ENCODE results near the gene ATP2C2. TPM values are rescaled to one million over a fixed set of nuclear protein-coding genes. Genes with fewer than 3 reads are reported as not detected.

Gene ATP2C2
- total RNA-seq, 4 donors from 2014 or later = 138 to 3,342 (median 155) TPM

DNA sequence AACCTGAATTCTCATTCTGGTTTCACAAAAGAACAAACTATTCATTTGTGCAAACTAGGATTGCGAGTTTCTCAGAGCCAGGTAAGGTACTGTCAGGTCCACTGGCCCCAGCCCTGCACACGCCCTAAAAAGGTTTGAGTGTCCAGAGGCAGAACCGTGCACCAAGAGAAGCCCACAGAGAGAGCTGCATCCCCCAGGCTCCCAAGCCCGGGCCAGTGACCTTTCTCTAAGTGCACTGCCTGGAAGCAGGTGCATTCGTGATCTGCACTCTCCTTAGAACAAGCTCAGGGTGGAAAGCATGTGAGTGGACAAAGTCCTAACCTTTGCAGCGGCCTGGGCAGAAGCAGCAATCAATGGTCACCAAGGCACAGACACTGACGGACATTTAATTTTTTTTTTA, 109.3 kb downstream of the ATP2C2 start:
- in situ Hi-C loops (cut with MboI; ENCODE audit: low pct_ligation_motif_present in 1 of 4, low pct_unique_long_range_greater_than_20kb in 1 of 4, low sequenced_read_pairs in 3 of 4) = loop anchor here in 3 of 4 donors (10.0 to 25.0 kb wide), 4 partner anchors 203 to 515 kb away; partner anchors contain the start of genes NECAB2 (in 2 of the 3), OSGIN1 (in 2 of the 3) and MBTPS1 (in 1 of the 3)
- DNase-seq = no peak
- 82 to 88% methylated on average over 3 to 7 of the region's 7 CpGs for WGBS, 2 donors (ENCODE audit: low coverage in 1 of 2)

GRCh38 chr16:84478172-84478947, 110.0 kb downstream of the ATP2C2 start:
- in situ Hi-C loops (cut with MboI; ENCODE audit: low pct_ligation_motif_present in 1 of 4, low pct_unique_long_range_greater_than_20kb in 1 of 4, low sequenced_read_pairs in 3 of 4) = loop anchor here in 3 of 4 donors (10.0 to 25.0 kb wide), 4 partner anchors 204 to 516 kb away; partner anchors contain the start of genes NECAB2 (in 2 of the 3), OSGIN1 (in 2 of the 3) and MBTPS1 (in 1 of the 3)
- no peaks in the 10 kb centered on the region for H3K4me1 ChIP-seq
- no peaks in the 10 kb centered on the region for H3K9me3 ChIP-seq
- H3K4me3 ChIP-seq = no peak overlapping the region
- no peaks in the 10 kb centered on the region for H3K36me3 ChIP-seq
- DNase-seq = no peak
- TF ChIP-seq EP300 (IDR thresholded peaks at IDR 0.05; ENCODE audit: low read depth) (no peak), POLR2AphosphoS5 (IDR thresholded peaks at IDR 0.05) (no peak), POLR2A (IDR thresholded peaks at IDR 0.05) (no peak)
- TF ChIP-seq, protein P1, sequence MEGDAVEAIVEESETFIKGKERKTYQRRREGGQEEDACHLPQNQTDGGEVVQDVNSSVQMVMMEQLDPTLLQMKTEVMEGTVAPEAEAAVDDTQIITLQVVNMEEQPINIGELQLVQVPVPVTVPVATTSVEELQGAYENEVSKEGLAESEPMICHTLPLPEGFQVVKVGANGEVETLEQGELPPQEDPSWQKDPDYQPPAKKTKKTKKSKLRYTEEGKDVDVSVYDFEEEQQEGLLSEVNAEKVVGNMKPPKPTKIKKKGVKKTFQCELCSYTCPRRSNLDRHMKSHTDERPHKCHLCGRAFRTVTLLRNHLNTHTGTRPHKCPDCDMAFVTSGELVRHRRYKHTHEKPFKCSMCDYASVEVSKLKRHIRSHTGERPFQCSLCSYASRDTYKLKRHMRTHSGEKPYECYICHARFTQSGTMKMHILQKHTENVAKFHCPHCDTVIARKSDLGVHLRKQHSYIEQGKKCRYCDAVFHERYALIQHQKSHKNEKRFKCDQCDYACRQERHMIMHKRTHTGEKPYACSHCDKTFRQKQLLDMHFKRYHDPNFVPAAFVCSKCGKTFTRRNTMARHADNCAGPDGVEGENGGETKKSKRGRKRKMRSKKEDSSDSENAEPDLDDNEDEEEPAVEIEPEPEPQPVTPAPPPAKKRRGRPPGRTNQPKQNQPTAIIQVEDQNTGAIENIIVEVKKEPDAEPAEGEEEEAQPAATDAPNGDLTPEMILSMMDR (IDR thresholded peaks at IDR 0.05) = no peak
- intact Hi-C loops (cut with DNase I; ENCODE audit: low total_unique reads) = no loop called here
- no peaks in the 10 kb centered on the region for H3K27me3 ChIP-seq
- WGBS, 2 donors (ENCODE audit: low coverage in 1 of 2) = 79 to 83% methylated on average over 1 to 13 of the region's 13 CpGs
- no peak overlapping the region for H3K27ac ChIP-seq

More for the DNA sequence above, 109.3 kb downstream of the ATP2C2 start:
- no peaks in the 10 kb centered on the region for H3K4me1 ChIP-seq
- intact Hi-C loops (cut with DNase I; ENCODE audit: low total_unique reads) = no loop called here
- H3K27me3 ChIP-seq = no peaks in the 10 kb centered on the region
- no peaks in the 10 kb centered on the region for H3K9me3 ChIP-seq
- TF ChIP-seq POLR2AphosphoS5 (IDR thresholded peaks at IDR 0.05) = no peak
- no peak for TF ChIP-seq POLR2A (IDR thresholded peaks at IDR 0.05)
- TF ChIP-seq, protein P1 (IDR thresholded peaks at IDR 0.05) = no peak
- TF ChIP-seq EP300 (IDR thresholded peaks at IDR 0.05; ENCODE audit: low read depth) = no peak
- no peaks in the 10 kb centered on the region for H3K36me3 ChIP-seq
- no peak overlapping the region for H3K27ac ChIP-seq
- no peak overlapping the region for H3K4me3 ChIP-seq

GRCh38 chr16:84479716-84480450, 111.5 kb downstream of the ATP2C2 start:
- intact Hi-C loops (cut with DNase I; ENCODE audit: low total_unique reads) = loop anchor here (10.0 kb wide), 2 partner anchors 205 to 555 kb away; no protein-coding TSS in a partner anchor
- Histone ChIP-seq H3K36me3 (no peaks in the 10 kb centered on the region), H3K27ac (no peak overlapping the region), H3K9me3 (no peaks in the 10 kb centered on the region), H3K4me1 (no peaks in the 10 kb centered on the region), H3K27me3 (no peaks in the 10 kb centered on the region), H3K4me3 (no peak overlapping the region)
- in situ Hi-C loops (cut with MboI; ENCODE audit: low pct_ligation_motif_present in 1 of 4, low pct_unique_long_range_greater_than_20kb in 1 of 4, low sequenced_read_pairs in 3 of 4) = loop anchor here (10.0 to 25.0 kb wide), 4 partner anchors 205 to 518 kb away; partner anchors contain the start of genes NECAB2 (in 2 of the 4), OSGIN1 (in 2 of the 4) and MBTPS1 (in 1 of the 4)
- 95 to 100% methylated on average over 5 to 16 of the region's 16 CpGs for WGBS, 2 donors (ENCODE audit: low coverage in 1 of 2)
- DNase-seq = no peak
- TF ChIP-seq, protein P1 (IDR thresholded peaks at IDR 0.05) = no peak
- TF ChIP-seq POLR2A (IDR thresholded peaks at IDR 0.05) = no peak
- no peak for TF ChIP-seq POLR2AphosphoS5 (IDR thresholded peaks at IDR 0.05)
- no peak for TF ChIP-seq EP300 (IDR thresholded peaks at IDR 0.05; ENCODE audit: low read depth)
